Ascending aorta (tissue), 2 donors: ENCODE measurements around the gene MKX. TPM values are rescaled to one million over a fixed set of nuclear protein-coding genes. Genes with fewer than 3 reads are reported as not detected.

Experiments
- DNase-seq, 2 donors: peaks; one replicate each; pipeline ENCODE4 v3.0.0-alpha.2; 2019; ENCODE audit warnings: low spot score in 2 of 2
- H3K27ac ChIP-seq, 2 donors: fragments of 200-600 bp; sonication (generic); one replicate each; pipeline ENCODE4 v1.5.1; 2016 to 2017; ENCODE audit warnings: mild to moderate bottlenecking in 1 of 2
- H3K27me3 ChIP-seq: fragments of 200-600 bp; sonication (generic); one replicate; pipeline ENCODE4 v1.5.1; 2017
- H3K36me3 ChIP-seq, 2 donors: fragments of 200-600 bp; sonication (generic); one replicate each; pipeline ENCODE4 v1.5.1; 2016
- H3K4me1 ChIP-seq, 2 donors: fragments of 200-600 bp; sonication (generic); one replicate each; pipeline ENCODE4 v1.5.1; 2016 to 2017; ENCODE audit warnings: mild to moderate bottlenecking in 1 of 2
- H3K4me3 ChIP-seq, 2 donors: fragments of 200-600 bp; sonication (generic); one replicate each; pipeline ENCODE4 v1.5.1; 2016 to 2017; ENCODE audit warnings: mild to moderate bottlenecking in 1 of 2
- H3K9me3 ChIP-seq, 2 donors: fragments of 200-600 bp; sonication (generic); one replicate each; pipeline ENCODE4 v1.5.1; 2016
- CTCF ChIP-seq, 3 experiments: fragments of 200-600 bp in 2 of 3; fragments of 450-650 bp in 1 of 3; sonication (generic) in 2 of 3; IDR thresholded peaks; one replicate each; pipeline ENCODE4 v1.5.1; 2016 to 2019; ENCODE audit warnings: antibody characterized with exemption in 3 of 3, mild to moderate bottlenecking in 1 of 3, moderate library complexity in 1 of 3
- intact Hi-C: fragments of 100-400 bp; cut with DNase I; formaldehyde crosslinking; loops from one replicate; pipeline ENCODE4 v1.15.1; 2023
- total RNA-seq: library from RNA; depleted of rRNA; stranded (reverse); fragments of >200 nt; gene quantifications from one replicate; pipeline ENCODE4 v1.1.0, GENCODE V29; 2016

MKX gene
- total RNA-seq, 1 donor from 2014 or later, result 15.8 TPM

DNA sequence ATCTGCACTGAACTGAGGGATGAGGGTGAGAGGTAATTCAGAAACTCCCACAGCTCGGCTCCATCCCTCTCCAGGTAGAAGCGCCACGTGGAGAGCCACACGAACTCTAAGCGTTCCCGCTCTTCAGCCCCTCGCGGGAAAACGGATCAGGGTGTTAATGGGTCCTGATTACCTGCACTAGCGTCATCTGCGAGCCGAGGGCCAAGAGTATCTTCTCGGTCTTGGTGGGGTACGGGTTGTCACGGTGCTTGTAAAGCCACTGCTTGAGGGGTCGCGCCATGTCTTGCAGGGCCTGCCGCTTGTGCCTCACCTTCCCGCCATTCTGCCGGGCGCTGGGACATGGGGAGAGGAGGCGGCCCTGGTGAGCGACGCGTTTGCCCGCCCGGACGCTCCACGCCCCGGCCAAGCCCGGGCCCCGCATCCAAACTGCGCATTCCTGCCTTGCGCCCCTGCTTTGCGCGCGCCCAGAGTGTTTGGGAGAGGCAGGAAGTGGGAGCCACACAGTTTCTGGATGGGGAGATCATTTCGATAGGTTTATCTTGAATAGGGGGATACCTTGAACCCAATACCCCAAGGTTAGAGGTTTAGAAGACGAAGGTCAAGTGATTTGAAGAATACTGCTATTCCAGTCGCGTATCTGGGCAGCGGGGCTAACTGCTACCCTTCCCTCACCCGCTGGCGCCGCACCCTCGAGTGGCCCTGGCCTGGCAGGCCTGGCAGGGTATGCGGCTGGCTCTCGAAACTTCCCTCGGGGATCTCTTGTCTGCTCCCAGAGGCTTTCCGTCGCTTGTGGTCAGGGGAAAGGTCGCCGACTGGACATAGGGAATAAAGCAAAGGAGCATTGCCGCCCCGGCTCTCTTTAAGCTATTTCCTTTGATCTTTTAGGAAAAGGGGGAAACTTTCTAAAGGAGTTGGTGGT, 4.2 kb downstream of the MKX start:
- H3K27ac ChIP-seq, result peak overlapping the region; percentile 92 to 98
- intact Hi-C loops, result loop anchor here (2.0 to 5.0 kb wide), 7 partner anchors 27 to 641 kb away; no protein-coding TSS in a partner anchor
- no peaks in the 10 kb centered on the region for H3K36me3 ChIP-seq
- peak overlapping the region; percentile 50 to 78 for H3K4me3 ChIP-seq
- DNase-seq, result peak in 1 of 2 donors; percentile 67
- peaks cover 0 to 10% of the 10 kb centered on the region in 2 donors for H3K4me1 ChIP-seq
- H3K9me3 ChIP-seq, result no peaks in the 10 kb centered on the region
- no peak for TF ChIP-seq CTCF (IDR thresholded peaks at IDR 0.05)
- no peaks in the 10 kb centered on the region for H3K27me3 ChIP-seq

- Histone ChIP-seq H3K9me3 (no peaks in the 10 kb centered on the region), H3K27me3 (no peaks in the 10 kb centered on the region), H3K4me3 (no peak overlapping the region), H3K27ac (peak overlapping the region; percentile 22 to 75), H3K36me3 (no peaks in the 10 kb centered on the region), H3K4me1 (peaks cover 0 to 8% of the 10 kb centered on the region in 2 donors)
- DNase-seq, result no peak
- no peak for TF ChIP-seq CTCF (IDR thresholded peaks at IDR 0.05)
- intact Hi-C loops, result no loop called here
These were observed 9.2 kb downstream of the MKX start for GRCh38 chr10:27736396-27736795.

- no peak for TF ChIP-seq CTCF (IDR thresholded peaks at IDR 0.05)
- H3K9me3 ChIP-seq, result no peaks in the 10 kb centered on the region
- peaks cover 0 to 19% of the 10 kb centered on the region in 2 donors for H3K4me1 ChIP-seq
- DNase-seq, result no peak
- H3K27ac ChIP-seq, result peak overlapping the region in 1 of 2 donors; percentile 48
- H3K4me3 ChIP-seq, result no peak overlapping the region
- H3K36me3 ChIP-seq, result no peaks in the 10 kb centered on the region
- H3K27me3 ChIP-seq, result no peaks in the 10 kb centered on the region
- intact Hi-C loops, result no loop called here
These were observed 15.6 kb downstream of the MKX start for GRCh38 chr10:27730041-27730440.

- DNase-seq, result no peak
- H3K27me3 ChIP-seq, result no peaks in the 10 kb centered on the region
- no peak for TF ChIP-seq CTCF (IDR thresholded peaks at IDR 0.05)
- peak overlapping the region; percentile 23 to 43 for H3K4me3 ChIP-seq
- H3K4me1 ChIP-seq, result peaks cover 5 to 27% of the 10 kb centered on the region in 2 donors
- peak overlapping the region; percentile 83 to 84 for H3K27ac ChIP-seq
- intact Hi-C loops, result loop anchor here (5.0 kb wide), 1 partner anchor 36 kb away; no protein-coding TSS in a partner anchor
- H3K36me3 ChIP-seq, result no peaks in the 10 kb centered on the region
- H3K9me3 ChIP-seq, result no peaks in the 10 kb centered on the region
These were observed 17.3 kb downstream of the MKX start for GRCh38 chr10:27728338-27728737.

DNA sequence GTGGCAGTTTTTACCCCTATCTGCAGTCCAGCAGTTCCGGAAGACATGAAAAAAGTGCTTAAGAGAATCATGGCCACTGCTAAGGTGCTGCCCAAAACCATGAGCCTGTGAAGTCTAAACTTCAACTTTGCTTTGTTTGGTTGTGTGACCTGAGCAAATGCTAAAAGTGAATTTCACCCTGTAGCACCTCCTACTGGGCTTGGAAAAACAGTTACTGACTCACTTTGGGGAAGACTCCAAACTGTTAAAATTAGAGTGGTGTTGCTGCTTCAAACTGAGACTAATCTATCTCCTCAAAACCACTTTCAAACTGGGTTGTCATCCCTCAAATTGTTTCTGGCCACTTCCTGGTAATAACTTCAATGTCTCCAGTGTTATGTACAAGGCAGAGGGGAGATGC, 21.3 kb downstream of the MKX start:
- no peaks in the 10 kb centered on the region for H3K36me3 ChIP-seq
- intact Hi-C loops, result no loop called here
- H3K27ac ChIP-seq, result peak overlapping the region; percentile 83 to 84
- no peak overlapping the region for H3K4me3 ChIP-seq
- peak in 1 of 3 experiments; percentile 37 for TF ChIP-seq CTCF (IDR thresholded peaks at IDR 0.05)
- peaks cover 11 to 26% of the 10 kb centered on the region in 2 donors for H3K4me1 ChIP-seq
- no peak for DNase-seq
- no peaks in the 10 kb centered on the region for H3K27me3 ChIP-seq
- H3K9me3 ChIP-seq, result no peaks in the 10 kb centered on the region
